DMS114 treated with DMSO at 0.1 percent for 48 hours (cell line): ENCODE results near the gene MBD1.
"Not testable (repeated sequence)": the region's sequence is repeated elsewhere in the genome, so short reads cannot be mapped to it uniquely, and the experiment has no call there.

Experiments used
- DNase-seq: peaks from one replicate; lab custom pipeline; 2025; ENCODE audit not compliant: unreplicated experiment; lab: John Stamatoyannopoulos, UW

The MBD1 gene, protein sequence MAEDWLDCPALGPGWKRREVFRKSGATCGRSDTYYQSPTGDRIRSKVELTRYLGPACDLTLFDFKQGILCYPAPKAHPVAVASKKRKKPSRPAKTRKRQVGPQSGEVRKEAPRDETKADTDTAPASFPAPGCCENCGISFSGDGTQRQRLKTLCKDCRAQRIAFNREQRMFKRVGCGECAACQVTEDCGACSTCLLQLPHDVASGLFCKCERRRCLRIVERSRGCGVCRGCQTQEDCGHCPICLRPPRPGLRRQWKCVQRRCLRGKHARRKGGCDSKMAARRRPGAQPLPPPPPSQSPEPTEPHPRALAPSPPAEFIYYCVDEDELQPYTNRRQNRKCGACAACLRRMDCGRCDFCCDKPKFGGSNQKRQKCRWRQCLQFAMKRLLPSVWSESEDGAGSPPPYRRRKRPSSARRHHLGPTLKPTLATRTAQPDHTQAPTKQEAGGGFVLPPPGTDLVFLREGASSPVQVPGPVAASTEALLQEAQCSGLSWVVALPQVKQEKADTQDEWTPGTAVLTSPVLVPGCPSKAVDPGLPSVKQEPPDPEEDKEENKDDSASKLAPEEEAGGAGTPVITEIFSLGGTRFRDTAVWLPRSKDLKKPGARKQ

DNA sequence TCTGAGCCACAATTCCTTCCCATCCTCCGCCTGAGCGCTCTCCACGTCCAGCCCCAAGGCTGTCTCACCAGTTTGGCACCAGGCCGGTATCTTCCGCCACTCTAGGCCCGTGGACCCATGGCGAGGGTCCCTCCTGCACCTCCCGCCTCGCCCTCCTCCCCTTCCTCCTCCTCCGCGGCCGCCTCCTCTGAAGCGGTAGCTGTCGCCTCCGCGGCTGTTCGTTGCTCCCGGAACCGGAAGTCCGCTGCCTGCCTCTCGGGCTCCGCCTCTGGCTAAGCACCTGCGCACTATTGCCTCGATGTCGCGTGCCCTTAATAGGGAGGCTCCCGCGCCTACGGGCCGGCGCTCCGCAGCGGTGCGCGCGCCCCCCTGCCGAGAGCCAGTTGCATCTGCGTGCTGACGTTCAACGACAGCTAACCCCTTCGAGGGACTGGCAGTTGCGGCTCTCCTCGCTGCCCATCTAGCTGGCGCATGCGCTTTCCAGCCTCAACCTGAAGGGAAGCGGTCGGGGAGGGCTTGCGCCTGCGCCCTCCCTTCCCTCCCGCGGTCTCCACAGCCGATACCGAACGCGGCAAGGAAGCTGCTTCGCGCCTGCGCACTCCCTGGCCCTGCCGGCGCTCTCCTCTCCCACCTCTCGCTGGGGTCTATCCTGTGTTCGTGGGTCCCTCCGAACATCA lies at the start of gene MBD1:
Gene MBD1 (minus strand): TSS at position 229 of the 677 bp plus-strand sequence. CDS start 1,531 bp downstream, outside the sequence.
- DNase-seq: peak; percentile 82

DNA sequence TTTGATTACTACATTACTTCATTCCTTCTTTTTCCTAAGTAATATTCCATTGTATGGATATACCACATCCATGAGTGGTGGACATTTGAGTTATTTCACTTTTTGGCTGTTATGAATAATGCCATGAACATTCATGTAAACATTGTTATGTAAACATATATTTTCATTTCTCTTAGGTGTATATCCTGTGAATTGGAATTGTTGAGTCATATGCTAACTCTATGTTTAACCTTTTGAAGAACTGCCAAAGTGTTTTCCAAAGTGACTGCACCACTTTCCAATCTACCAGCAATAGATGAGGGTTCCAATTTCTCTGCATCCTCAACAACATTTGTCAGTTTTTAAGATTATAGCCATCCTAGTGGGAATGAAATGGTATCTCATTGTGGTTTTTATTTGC lies 48.9 kb upstream of the MBD1 start:
- DNase-seq: no peak

DNA sequence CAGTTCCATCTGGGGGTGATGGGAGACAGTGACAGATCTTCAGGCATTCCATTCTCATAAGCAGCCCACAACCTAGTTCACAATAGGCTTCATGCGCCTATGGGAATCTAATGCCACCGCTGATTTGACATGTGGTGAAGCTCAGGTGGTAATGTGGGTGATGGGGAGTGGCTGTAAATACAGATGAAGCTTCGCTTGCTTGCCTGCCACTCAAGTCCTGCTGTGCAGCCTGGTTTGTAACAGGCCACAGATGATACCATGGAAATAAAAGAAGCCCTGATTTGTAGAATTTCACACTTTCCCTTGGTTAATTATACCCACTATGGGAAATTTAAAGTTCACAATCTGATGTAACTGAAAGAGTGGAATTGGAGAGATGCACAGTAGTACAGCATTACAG lies 46.7 kb upstream of the MBD1 start:
- DNase-seq: no peak

DNA sequence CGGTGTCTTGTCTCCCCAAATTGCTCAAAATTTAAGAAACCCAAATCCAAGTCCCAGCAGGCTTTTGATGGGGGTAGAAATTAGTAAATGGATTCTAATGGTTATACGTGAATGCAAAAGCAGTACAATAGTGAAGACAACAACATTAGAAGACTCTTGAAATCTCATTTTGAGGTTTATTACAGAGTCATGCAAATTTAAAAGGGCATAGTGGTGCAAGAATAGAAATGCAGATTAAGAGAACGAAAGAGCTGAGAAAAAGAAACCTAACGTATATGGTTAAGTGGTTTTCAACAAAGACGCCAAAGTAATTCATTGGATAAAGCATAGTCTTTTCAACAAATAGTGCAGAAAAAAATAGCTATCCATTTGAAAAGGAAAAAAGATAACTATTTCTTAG lies 39.4 kb upstream of the MBD1 start:
- DNase-seq: no peak

DNA sequence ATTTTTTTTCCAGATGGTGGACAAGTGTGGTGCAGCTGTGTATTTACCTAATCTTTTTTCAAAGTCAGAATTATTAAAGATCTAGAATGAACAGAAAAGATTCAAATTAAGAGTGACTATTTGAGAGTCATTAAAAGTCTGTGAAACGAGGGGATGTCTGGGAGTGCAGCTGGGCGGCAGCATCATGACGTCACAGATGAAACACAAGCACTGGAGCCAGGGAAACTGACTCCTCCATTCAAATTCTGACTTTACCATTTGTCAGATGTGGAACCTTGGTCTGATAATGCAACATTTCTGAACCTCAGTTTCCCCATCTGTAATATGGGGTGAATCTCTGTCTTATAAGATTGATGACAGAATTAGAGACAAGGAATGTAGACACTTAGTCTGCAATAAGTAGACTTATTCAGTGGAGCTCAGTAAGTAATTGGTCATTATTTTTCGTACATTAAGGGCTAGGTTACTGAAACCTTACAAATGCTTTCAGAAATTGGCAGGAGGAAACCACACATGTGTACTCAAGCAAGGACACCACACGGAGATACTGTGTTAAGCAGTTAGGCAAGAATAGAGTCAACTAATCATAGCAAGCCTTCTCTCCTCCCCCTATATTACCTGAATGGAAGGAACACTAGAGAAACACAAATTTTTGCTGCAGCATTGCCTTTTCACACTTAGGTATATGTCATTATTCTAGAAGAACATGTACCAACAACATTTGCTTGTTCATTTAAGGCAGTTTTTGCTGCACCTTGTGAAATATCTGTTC lies 34.0 kb upstream of the MBD1 start:
- no peak for DNase-seq

DNA sequence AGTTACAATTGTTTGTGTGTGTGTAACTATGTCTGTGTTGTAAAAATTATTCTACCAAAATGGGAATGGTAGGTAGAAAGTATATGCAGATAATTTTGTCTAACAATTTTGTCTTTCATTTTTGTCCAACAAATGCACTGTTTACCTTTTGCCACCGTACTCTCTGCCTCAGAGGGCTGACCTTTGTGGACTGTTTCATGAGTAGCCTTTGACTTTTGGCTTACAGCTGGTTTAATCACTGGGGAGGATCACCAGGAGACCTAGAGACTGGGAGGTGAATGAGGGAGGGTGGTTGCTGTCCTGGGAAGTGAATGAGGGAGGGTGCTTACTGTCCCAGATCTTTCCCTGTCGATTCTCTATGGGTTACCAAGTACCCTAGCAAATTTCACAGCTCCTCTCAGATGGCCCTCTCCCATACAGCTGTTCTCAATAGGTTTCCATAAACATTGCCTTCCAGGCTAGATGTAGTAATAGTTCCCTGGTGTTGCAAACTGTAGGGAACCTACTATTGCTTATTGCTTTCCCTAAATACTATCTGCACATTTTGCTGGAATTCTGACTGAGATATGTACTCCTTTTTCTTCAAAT lies 32.6 kb upstream of the MBD1 start:
- no peak for DNase-seq

DNA sequence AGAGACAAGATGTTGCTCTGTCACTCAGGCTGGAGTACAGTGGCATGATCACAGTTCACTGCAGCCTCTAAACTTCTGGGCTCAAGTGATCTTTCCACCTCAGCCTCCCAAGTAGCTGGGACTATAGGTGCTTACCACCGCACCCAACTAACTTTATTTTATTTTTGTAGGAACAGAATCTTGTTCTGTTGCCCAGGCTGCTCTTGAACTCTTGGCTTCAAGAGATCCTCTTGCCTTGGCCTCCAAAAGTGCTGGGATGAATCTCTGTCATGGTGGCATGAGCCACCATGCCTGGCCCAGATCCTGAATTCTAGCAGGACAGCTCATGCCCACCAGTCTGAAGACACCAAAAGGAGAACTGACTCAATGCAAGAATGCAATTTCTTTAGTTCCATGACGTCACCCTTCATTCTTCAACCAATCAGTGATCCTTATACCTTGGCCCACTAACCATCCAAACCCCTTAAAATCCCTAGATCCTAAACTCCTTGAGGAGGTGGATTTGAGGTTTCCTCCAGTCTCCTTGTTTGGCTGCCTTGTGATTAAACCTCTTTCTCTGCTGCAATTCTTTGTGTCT lies 31.8 kb upstream of the MBD1 start:
- no peak for DNase-seq

DNA sequence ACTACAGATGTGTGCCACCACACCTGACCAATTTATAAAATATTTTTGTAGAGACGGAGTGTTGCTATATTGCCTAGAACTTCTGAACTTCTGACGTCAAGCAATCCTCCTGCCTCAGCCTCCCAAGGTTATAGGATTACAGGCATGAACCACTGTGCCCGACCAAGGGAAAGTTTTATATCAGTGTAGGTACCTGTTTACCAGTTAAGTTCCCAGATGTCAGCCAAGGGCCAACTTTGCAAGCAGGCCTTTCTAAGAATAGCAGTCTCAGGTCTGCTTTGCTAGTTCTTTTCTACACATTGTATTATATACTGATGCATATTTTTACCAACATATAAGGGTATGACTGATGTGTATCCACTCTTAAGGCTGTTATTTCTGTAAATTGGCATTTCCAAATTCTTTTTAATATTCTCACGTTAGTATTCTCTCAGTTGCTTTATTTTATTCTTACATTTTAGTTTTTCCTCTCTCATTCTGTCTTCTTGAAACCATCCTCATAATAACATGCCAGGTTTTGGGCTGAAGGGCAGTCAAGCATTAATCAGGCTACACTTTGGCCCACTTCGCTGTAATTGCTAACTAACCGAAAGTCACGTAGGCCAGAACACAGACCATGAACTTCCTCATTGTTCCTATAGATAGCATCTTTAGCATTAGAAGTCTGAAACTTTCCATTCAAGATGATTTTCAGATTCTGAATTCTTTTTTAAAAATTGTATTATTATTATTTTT lies 31.1 kb upstream of the MBD1 start:
- no peak for DNase-seq

DNA sequence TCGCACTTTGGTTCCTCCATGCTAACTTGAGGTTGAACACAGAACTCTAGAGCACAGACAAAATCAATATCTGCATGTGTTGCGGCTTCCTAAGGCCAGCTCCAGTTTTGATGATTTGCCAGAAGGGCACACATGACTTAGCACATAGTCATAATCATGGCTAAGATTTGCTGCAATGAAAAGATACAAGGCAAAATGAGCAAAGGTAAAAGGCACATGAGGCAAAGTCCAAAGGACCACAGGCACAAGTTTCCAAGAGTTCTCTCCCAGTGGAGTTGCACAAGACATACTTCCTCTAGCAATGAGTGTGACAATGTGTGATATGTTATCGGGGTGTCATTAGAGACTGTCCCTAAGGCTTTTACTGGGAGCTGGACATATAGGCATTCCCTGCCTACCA lies 30.3 kb upstream of the MBD1 start:
- DNase-seq: no peak

DNA sequence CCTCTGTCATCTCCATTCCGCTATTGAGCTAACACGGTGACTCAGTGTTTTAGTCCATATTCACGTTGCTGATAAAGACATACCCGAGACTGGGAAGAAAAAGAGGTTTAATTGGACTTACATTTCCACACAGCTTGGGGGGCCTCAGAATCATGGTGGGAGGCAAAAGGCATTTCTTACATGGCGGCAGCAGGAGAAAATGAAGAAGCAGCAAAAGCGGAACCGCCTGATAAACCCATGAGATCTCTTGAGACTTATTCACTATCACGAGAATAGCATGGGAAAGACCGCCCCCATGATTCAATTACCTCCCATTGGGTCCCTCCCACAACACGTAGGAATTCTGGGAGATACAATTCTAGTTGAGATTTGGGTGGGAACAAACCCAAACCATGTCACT lies 28.8 kb upstream of the MBD1 start:
- no peak for DNase-seq

DNA sequence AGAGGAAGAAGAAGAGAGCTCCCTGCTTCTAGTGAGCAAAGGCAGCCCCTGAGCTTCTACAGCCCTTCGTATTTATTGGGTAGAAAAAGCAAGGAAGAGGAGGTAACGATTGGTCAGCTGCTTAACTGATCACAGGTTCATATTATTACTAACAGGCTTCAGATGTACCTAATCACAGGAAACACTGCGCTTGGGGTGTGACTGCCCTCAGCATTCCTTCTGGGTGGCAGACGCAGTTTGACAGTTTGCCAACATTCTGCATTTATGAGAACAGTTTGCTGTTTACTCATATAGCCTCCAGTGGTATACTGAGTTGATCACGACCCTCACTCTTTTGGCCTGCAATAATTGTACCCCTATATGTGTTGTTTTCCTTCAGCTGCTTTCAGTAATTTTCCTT lies 27.5 kb upstream of the MBD1 start:
- not testable (repeated sequence) for DNase-seq

DNA sequence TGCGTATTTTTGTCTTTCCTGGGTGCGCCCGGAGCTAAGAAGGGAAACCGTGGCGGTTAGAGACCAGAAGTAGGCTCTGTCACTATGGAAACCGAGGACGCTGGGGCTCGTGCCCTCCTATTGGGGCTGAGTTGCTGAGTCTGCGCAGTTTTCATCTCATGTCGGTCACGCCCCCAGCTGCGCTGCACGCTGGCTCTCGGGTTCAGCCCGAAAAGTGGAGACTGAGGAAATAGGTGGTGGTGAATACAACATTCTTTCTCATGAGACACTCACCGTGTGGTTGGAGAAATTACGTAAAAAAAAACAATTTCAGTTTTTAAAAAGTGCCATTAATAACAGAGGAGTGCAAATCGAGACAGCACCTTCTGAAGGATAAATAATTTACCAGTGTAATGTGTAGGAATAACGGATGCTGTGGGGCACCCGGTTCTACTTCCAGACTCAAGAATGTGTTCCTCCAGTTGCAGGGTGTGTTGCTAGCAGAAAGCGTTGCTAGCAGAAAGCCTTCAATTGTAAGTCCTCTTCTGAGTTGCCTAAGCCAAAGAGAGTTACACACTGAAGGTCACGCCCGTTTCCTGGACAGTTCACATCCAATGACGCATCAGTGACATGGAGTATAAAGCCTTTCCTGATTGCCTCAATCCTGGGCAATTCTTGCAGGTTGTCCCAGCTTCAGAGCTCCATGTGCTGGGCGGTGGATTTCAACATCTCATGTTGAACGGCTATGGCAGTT lies 26.6 kb upstream of the MBD1 start:
- peak; percentile 75 for DNase-seq

DNA sequence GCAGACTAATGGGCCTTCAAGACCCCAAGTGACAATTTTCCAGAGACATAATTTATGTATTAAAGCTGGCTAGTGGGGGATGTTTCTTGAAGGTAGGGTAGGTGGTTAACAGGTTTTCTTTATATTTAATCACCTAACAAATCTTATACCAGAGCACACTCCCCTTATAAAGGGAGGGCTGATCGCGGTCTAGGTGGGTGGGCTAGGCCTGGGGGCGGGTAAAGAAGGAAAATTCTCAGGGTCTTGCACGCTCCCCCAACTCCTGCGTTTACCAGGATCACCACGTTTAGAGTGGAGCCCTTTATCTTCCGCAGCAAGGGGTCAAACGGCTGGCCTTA lies 26.0 kb upstream of the MBD1 start:
- no peak for DNase-seq

DNA sequence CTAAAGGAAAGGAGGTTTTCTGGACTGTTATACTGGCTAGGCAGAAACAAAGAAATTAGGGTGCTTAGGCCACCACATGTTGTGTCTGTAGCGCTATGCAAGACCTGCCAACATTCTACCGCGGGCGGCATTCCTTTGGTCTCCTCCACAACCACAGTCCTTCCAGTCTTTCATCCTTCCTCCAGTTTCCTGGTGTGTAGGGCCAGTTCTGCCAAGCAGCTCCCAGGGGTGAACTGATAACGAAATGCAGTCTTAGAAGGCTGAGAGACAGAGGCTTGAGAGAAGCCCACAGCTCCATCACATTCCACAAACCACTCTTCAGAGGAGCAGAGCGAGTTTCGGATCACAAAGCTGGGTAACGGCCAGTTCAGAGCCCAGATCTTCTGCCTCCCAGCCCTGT lies 25.6 kb upstream of the MBD1 start:
- no peak for DNase-seq

DNA sequence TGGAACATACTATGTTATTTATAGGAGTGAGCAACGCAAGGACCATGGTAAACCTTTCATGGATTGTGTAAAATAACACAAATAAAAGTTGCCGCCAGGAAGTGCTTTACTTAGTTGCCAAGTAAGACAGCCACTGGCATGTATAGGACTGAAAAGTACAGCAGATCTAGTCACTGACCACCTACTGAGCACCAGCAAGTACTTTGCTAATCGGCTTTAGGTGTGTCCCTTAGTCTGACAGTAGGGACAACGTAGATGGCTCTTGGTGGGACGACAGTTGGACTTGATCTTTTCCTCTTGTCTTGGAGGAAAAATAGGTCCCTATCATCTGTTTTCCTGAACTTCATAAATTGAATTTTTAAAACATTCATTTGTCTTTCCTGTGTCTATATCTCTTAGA lies 19.8 kb upstream of the MBD1 start:
- no peak for DNase-seq

DNA sequence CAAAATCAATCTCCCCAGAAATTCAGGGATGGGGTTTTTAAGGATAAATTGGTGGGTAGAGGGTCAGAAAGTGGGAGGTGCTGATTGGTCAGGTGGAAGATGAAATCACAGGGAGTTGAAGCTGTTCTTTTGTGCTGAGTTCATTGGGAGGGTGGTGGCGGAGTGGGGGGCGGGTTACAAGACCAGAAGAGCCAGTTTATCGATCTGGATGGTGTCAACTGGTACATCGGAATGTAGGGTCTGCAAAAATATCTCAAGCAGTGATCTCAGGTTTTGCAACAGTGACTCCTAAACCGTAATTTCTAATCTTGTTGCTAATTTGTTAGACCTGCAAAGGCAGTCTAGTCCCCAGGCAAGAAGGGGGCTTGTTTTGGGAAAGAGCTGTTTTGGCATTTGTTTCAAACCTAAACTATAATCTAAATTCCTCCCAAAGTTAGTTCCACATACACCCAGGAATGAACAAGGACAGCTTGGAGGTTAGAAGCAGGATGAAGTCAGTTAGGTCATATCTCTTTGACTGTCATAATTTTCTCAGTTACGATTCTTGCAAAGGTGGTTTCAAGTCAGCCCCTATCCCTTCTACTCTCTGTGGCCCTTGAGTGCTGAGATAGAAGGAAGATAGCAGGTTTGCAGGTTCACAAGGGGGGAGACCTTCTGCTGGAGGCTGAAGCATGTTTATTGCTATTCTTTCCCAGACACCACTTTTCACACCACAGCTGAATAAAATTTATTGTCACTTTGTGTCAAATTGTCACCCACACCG lies 18.5 kb upstream of the MBD1 start:
- no peak for DNase-seq

DNA sequence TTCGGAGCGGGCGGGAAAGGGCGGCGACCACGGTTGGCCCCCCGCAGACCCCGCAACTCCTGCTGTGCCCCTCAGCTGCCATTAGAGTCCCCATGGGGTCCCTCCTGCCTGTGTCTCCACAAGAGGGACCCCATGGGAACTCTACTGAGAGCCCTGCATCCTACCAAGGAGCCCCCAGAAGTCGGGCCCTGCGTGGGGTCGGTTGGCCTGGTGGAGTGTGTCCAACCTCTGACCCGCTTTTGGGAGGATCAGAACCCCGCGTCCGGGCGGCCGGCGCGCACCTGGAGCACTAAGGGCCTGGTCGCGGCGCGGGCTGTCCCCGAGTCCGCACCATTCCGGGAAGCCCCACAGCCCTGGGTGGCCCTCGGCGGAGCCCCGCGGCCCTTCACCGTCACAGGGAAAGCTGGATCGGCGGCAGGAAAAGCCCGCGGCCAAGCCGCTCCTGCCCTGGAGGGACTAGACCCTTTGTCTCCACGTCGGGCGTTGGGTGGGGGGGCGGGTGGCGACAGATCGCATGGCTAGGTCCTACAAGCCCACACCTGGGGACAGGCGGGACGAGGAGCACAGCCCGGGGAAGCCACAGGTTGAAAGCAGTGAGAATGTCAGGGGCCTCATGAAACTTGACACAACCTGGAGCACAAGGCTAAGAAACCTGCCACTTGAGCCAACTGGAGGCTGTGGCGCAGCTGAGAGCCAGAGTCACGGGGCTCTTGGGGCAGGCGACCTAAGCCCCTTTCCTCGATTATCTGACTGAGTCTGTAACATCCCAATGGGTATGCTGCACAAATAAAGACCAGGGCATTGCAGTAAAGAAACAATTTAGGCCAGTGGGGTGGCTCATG lies 17.3 kb upstream of the MBD1 start:
- DNase-seq: no peak
